Activated naive CD8-positive, alpha-beta T cell (primary cell): Measurements from ENCODE around the gene GFRA4.

Experiments
- H3K27ac Mint-ChIP-seq: one replicate; pipeline ENCODE4 v1.8.0; 2021; ENCODE audit warnings: mixed read lengths
- H3K27me3 Mint-ChIP-seq: one replicate; pipeline ENCODE4 v1.8.0; 2021; ENCODE audit warnings: mixed read lengths
- H3K36me3 Mint-ChIP-seq: one replicate; pipeline ENCODE4 v1.8.0; 2021; ENCODE audit warnings: mixed read lengths
- H3K4me1 Mint-ChIP-seq: one replicate; pipeline ENCODE4 v1.8.0; 2021; ENCODE audit warnings: low read depth, mixed read lengths
- H3K4me3 Mint-ChIP-seq: one replicate; pipeline ENCODE4 v1.8.0; 2021; ENCODE audit warnings: mild to moderate bottlenecking, mixed read lengths
- H3K9me3 Mint-ChIP-seq: one replicate; pipeline ENCODE4 v1.8.0; 2021; ENCODE audit warnings: low read depth, mixed read lengths

Gene GFRA4

GRCh38 chr20:3699037-3699436 lies 35.8 kb upstream of the GFRA4 start:
- Mint-ChIP-seq H3K27me3 (no peaks in the 10 kb centered on the region), H3K27ac (no peak overlapping the region), H3K9me3 (no peaks in the 10 kb centered on the region), H3K4me1 (no peaks in the 10 kb centered on the region), H3K4me3 (no peak overlapping the region), H3K36me3 (no peaks in the 10 kb centered on the region)

- Mint-ChIP-seq H3K36me3 (no peaks in the 10 kb centered on the region), H3K27me3 (no peaks in the 10 kb centered on the region), H3K4me1 (no peaks in the 10 kb centered on the region), H3K9me3 (no peaks in the 10 kb centered on the region), H3K4me3 (no peak overlapping the region), H3K27ac (no peak overlapping the region)
Measured at GRCh38 chr20:3698591-3699001, 35.4 kb upstream of the GFRA4 start.

- Mint-ChIP-seq H3K9me3 (no peaks in the 10 kb centered on the region), H3K27me3 (no peaks in the 10 kb centered on the region), H3K36me3 (no peaks in the 10 kb centered on the region)
Measured at GRCh38 chr20:3697588-3698305, 34.5 kb upstream of the GFRA4 start.

GRCh38 chr20:3696745-3697587 lies 33.8 kb upstream of the GFRA4 start:
- H3K27me3 Mint-ChIP-seq: no peaks in the 10 kb centered on the region
- no peaks in the 10 kb centered on the region for H3K4me1 Mint-ChIP-seq
- no peaks in the 10 kb centered on the region for H3K36me3 Mint-ChIP-seq
- H3K4me3 Mint-ChIP-seq: no peak overlapping the region
- H3K9me3 Mint-ChIP-seq: no peaks in the 10 kb centered on the region
- no peak overlapping the region for H3K27ac Mint-ChIP-seq

More at GRCh38 chr20:3697588-3698305, 34.5 kb upstream of the GFRA4 start:
- Mint-ChIP-seq H3K4me1 (no peaks in the 10 kb centered on the region), H3K27ac (no peak overlapping the region), H3K4me3 (no peak overlapping the region)

- Mint-ChIP-seq H3K27me3 (no peaks in the 10 kb centered on the region), H3K9me3 (no peaks in the 10 kb centered on the region), H3K4me3 (no peak overlapping the region), H3K36me3 (no peaks in the 10 kb centered on the region), H3K4me1 (no peaks in the 10 kb centered on the region), H3K27ac (no peak overlapping the region)
Measured at GRCh38 chr20:3696200-3696599, 33.0 kb upstream of the GFRA4 start.

GRCh38 chr20:3694864-3695263 lies 31.7 kb upstream of the GFRA4 start:
- Mint-ChIP-seq H3K4me1 (no peaks in the 10 kb centered on the region), H3K27me3 (no peaks in the 10 kb centered on the region), H3K9me3 (no peaks in the 10 kb centered on the region), H3K27ac (no peak overlapping the region), H3K36me3 (no peaks in the 10 kb centered on the region), H3K4me3 (no peak overlapping the region)

GRCh38 chr20:3693376-3693775 lies 30.2 kb upstream of the GFRA4 start:
- Mint-ChIP-seq H3K9me3 (no peaks in the 10 kb centered on the region), H3K27ac (no peak overlapping the region), H3K27me3 (no peaks in the 10 kb centered on the region), H3K36me3 (no peaks in the 10 kb centered on the region), H3K4me3 (no peak overlapping the region), H3K4me1 (no peaks in the 10 kb centered on the region)

GRCh38 chr20:3692706-3693294 lies 29.6 kb upstream of the GFRA4 start:
- H3K36me3 Mint-ChIP-seq: no peaks in the 10 kb centered on the region
- no peaks in the 10 kb centered on the region for H3K4me1 Mint-ChIP-seq
- no peaks in the 10 kb centered on the region for H3K27me3 Mint-ChIP-seq
- H3K4me3 Mint-ChIP-seq: no peak overlapping the region
- H3K9me3 Mint-ChIP-seq: no peaks in the 10 kb centered on the region
- no peak overlapping the region for H3K27ac Mint-ChIP-seq

GRCh38 chr20:3691897-3692296 lies 28.7 kb upstream of the GFRA4 start:
- Mint-ChIP-seq H3K27ac (no peak overlapping the region), H3K4me1 (no peaks in the 10 kb centered on the region), H3K36me3 (no peaks in the 10 kb centered on the region), H3K4me3 (no peak overlapping the region), H3K9me3 (no peaks in the 10 kb centered on the region), H3K27me3 (no peaks in the 10 kb centered on the region)

GRCh38 chr20:3691306-3691705 lies 28.1 kb upstream of the GFRA4 start:
- H3K4me3 Mint-ChIP-seq: no peak overlapping the region
- peaks cover 2% of the 10 kb centered on the region for H3K27me3 Mint-ChIP-seq

GRCh38 chr20:3690413-3690812 lies 27.2 kb upstream of the GFRA4 start:
- Mint-ChIP-seq H3K36me3 (no peaks in the 10 kb centered on the region), H3K9me3 (no peaks in the 10 kb centered on the region), H3K4me1 (no peaks in the 10 kb centered on the region), H3K27me3 (peaks cover 4% of the 10 kb centered on the region), H3K4me3 (no peak overlapping the region), H3K27ac (no peak overlapping the region)

More at GRCh38 chr20:3691306-3691705, 28.1 kb upstream of the GFRA4 start:
- Mint-ChIP-seq H3K9me3 (no peaks in the 10 kb centered on the region), H3K27ac (no peak overlapping the region), H3K36me3 (no peaks in the 10 kb centered on the region), H3K4me1 (no peaks in the 10 kb centered on the region)

GRCh38 chr20:3689978-3690377 lies 26.8 kb upstream of the GFRA4 start:
- Mint-ChIP-seq H3K4me3 (no peak overlapping the region), H3K36me3 (no peaks in the 10 kb centered on the region), H3K27ac (no peak overlapping the region), H3K27me3 (peaks cover 6% of the 10 kb centered on the region), H3K4me1 (no peaks in the 10 kb centered on the region), H3K9me3 (no peaks in the 10 kb centered on the region)

GRCh38 chr20:3687655-3688054 lies 24.5 kb upstream of the GFRA4 start:
- Mint-ChIP-seq H3K4me1 (no peaks in the 10 kb centered on the region), H3K27ac (no peak overlapping the region), H3K9me3 (no peaks in the 10 kb centered on the region), H3K36me3 (no peaks in the 10 kb centered on the region), H3K27me3 (peaks cover 12% of the 10 kb centered on the region), H3K4me3 (no peak overlapping the region)

GRCh38 chr20:3686867-3687321 lies 23.7 kb upstream of the GFRA4 start:
- no peaks in the 10 kb centered on the region for H3K36me3 Mint-ChIP-seq

GRCh38 chr20:3686421-3686820 lies 23.2 kb upstream of the GFRA4 start:
- Mint-ChIP-seq H3K4me3 (no peak overlapping the region), H3K9me3 (no peaks in the 10 kb centered on the region), H3K27me3 (peaks cover 12% of the 10 kb centered on the region), H3K4me1 (no peaks in the 10 kb centered on the region), H3K27ac (no peak overlapping the region), H3K36me3 (no peaks in the 10 kb centered on the region)

More at GRCh38 chr20:3686867-3687321, 23.7 kb upstream of the GFRA4 start:
- H3K4me1 Mint-ChIP-seq: no peaks in the 10 kb centered on the region
- H3K27me3 Mint-ChIP-seq: peaks cover 12% of the 10 kb centered on the region
- H3K27ac Mint-ChIP-seq: no peak overlapping the region
- no peak overlapping the region for H3K4me3 Mint-ChIP-seq
- no peaks in the 10 kb centered on the region for H3K9me3 Mint-ChIP-seq
